Neural cell (in vitro differentiated cells): ENCODE results near the gene STAT2. TPM values are rescaled to one million over a fixed set of nuclear protein-coding genes. Genes with fewer than 3 reads are reported as not detected.

Experiments used
- H2AFZ ChIP-seq: fragments of 200-600, 300-800 bp; sonication (generic), shearing (Covaris generic); 2 replicates; pipeline ENCODE4 v1.6.0; 2014; ENCODE audit warnings: low read depth, mild to moderate bottlenecking, antibody characterized with exemption, low read length, moderate library complexity
- H3F3A ChIP-seq: fragments of 200-600 bp; shearing (Covaris generic); 2 replicates; pipeline ENCODE4 v1.6.1; 2016; ENCODE audit warnings: mild to moderate bottlenecking, moderate library complexity, mixed read lengths, antibody characterized with exemption, low read length; ENCODE audit not compliant: insufficient read depth, poor library complexity, severe bottlenecking
- H3K27ac ChIP-seq: fragments of 200-600, 300-800 bp; sonication (generic), shearing (Covaris generic); 2 replicates; pipeline ENCODE4 v1.5.1; 2014; ENCODE audit warnings: mild to moderate bottlenecking, low read length, moderate library complexity
- H3K27me3 ChIP-seq: fragments of 300-800, 200-600 bp; sonication (generic), shearing (Covaris generic); 2 replicates; pipeline ENCODE4 v1.6.0; 2014; ENCODE audit warnings: mild to moderate bottlenecking, low read depth, low read length, moderate library complexity; ENCODE audit not compliant: insufficient read depth
- H3K36me3 ChIP-seq: fragments of 300-800, 200-600 bp; sonication (generic), shearing (Covaris generic); 2 replicates; pipeline ENCODE4 v1.5.1; 2014; ENCODE audit warnings: mild to moderate bottlenecking, antibody characterized with exemption, low read length, moderate library complexity; ENCODE audit not compliant: insufficient read depth
- H3K4me2 ChIP-seq: fragments of 300-800, 200-600 bp; sonication (generic), shearing (Covaris generic); 2 replicates; pipeline ENCODE4 v1.6.0; 2014; ENCODE audit warnings: mild to moderate bottlenecking, low read length
- H3K4me3 ChIP-seq: fragments of 300-800, 200-600 bp; sonication (generic), shearing (Covaris generic); 2 replicates; pipeline ENCODE4 v1.5.1; 2014; ENCODE audit warnings: mild to moderate bottlenecking, low read length, moderate library complexity
- H3K79me2 ChIP-seq: fragments of 200-600 bp; shearing (Covaris generic); replicated peaks from 2 replicates; pipeline ENCODE4 v1.6.0; 2014; ENCODE audit warnings: mild to moderate bottlenecking, low read length, moderate library complexity; ENCODE audit not compliant: insufficient read depth
- H3K9ac ChIP-seq: fragments of 300-800, 200-600 bp; sonication (generic), shearing (Covaris generic); 2 replicates; pipeline ENCODE4 v1.6.1; 2016; ENCODE audit warnings: mild to moderate bottlenecking, low read length, mixed read lengths
- H3K9me2 ChIP-seq: fragments of 200-600 bp; shearing (Covaris generic); 2 replicates; pipeline ENCODE4 v1.6.1; 2016; ENCODE audit warnings: mild to moderate bottlenecking, low read length, mixed read lengths; ENCODE audit not compliant: insufficient read depth
- H3K9me3 ChIP-seq: fragments of 200-600, 300-800 bp; sonication (generic), shearing (Covaris generic); 2 replicates; pipeline ENCODE4 v1.6.1; 2016; ENCODE audit warnings: mild to moderate bottlenecking, mixed run types, low read length, moderate library complexity, mixed read lengths
- H4K20me1 ChIP-seq: fragments of 200-600 bp; shearing (Covaris generic); 2 replicates; pipeline ENCODE4 v1.6.1; 2016; ENCODE audit warnings: mild to moderate bottlenecking, mixed run types; ENCODE audit not compliant: insufficient read depth
- EP300 ChIP-seq: fragments of 450-650 bp; conservative IDR thresholded peaks from 2 replicates; pipeline ENCODE4 v1.6.1; 2014; ENCODE audit warnings: antibody characterized with exemption, mild to moderate bottlenecking, moderate library complexity; ENCODE audit not compliant: poor library complexity, severe bottlenecking
- EZH2 ChIP-seq: fragments of 200-600, 300-800 bp; shearing (Covaris generic), sonication (generic); IDR thresholded peaks from 2 replicates; pipeline ENCODE4 v1.6.1; 2014; ENCODE audit warnings: antibody characterized with exemption, low read length, borderline replicate concordance, mild to moderate bottlenecking; ENCODE audit not compliant: insufficient read depth, poor library complexity, severe bottlenecking
- MXI1 ChIP-seq: fragments of 450-650 bp; conservative IDR thresholded peaks from 2 replicates; pipeline ENCODE4 v1.6.1; 2014; ENCODE audit warnings: antibody characterized with exemption, mild to moderate bottlenecking; ENCODE audit not compliant: poor library complexity, severe bottlenecking
- POLR2AphosphoS5 ChIP-seq: IDR thresholded peaks from 2 replicates; pipeline ENCODE4 v1.6.1; 2012
- RAD21 ChIP-seq: fragments of 450-650 bp; conservative IDR thresholded peaks from 2 replicates; pipeline ENCODE4 v1.6.1; 2014; ENCODE audit warnings: antibody characterized with exemption, mild to moderate bottlenecking, moderate library complexity
- SMC3 ChIP-seq: fragments of 450-650 bp; conservative IDR thresholded peaks from 2 replicates; pipeline ENCODE4 v1.6.1; 2014; ENCODE audit warnings: antibody characterized with exemption, mild to moderate bottlenecking, moderate library complexity; ENCODE audit not compliant: poor library complexity
- TAF1 ChIP-seq: IDR thresholded peaks from 2 replicates; pipeline ENCODE4 v1.6.1; 2012; ENCODE audit warnings: low read depth
- polyA plus RNA-seq: library from polyadenylated mRNA; depleted of rRNA; stranded (reverse); fragments of >200 nt; gene quantifications from 2 replicates; pipeline ENCODE4 v1.2.3, GENCODE V29; 2014
- TF ChIP-seq, protein P1 (sequence below): fragments of 450-650 bp; IDR thresholded peaks from 2 replicates; pipeline ENCODE4 v1.5.1; 2014; ENCODE audit warnings: antibody characterized with exemption, mild to moderate bottlenecking, moderate library complexity; ENCODE audit not compliant: poor library complexity, severe bottlenecking
- TF ChIP-seq, protein P2 (sequence below): IDR thresholded peaks from 2 replicates; pipeline ENCODE4 v1.6.1; 2012; ENCODE audit warnings: borderline replicate concordance

STAT2 gene
- polyA plus RNA-seq, 1 donor from 2014 or later, result 88.2 TPM

DNA sequence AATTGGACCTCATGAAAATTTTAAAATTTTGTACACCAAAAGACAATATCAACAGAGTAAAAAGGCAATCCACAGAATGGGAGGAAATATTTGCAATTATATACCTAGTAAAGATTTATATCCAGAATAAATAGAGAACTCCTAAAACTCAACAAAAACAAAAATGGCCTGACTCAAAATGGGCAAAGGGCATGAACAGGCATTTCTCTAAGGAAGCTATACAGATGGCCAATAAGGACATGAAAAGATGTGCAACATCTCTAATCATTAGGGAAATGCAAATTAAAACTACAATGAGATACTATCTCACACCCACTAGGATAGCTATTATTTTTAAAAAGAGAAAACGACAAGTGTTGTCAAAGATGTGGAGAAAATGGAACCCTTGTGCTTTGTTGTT lies 13.6 kb upstream of the STAT2 start:
- H3K27ac ChIP-seq, result no peak overlapping the region
- H3K4me2 ChIP-seq, result no peak overlapping the region
- no peaks in the 10 kb centered on the region for H3F3A ChIP-seq
- H3K9me3 ChIP-seq, result peaks cover 3% of the 10 kb centered on the region
- no peaks in the 10 kb centered on the region for H3K36me3 ChIP-seq
- H3K9me2 ChIP-seq, result no peaks in the 10 kb centered on the region
- no peak overlapping the region for H3K9ac ChIP-seq
- H4K20me1 ChIP-seq, result no peaks in the 10 kb centered on the region
- H3K27me3 ChIP-seq, result no peaks in the 10 kb centered on the region
- H2AFZ ChIP-seq, result no peak overlapping the region
- no peaks in the 10 kb centered on the region for H3K79me2 ChIP-seq
- no peak for TF ChIP-seq RAD21
- H3K4me3 ChIP-seq, result no peak overlapping the region

- no peaks in the 10 kb centered on the region for H3F3A ChIP-seq
- no peak overlapping the region for H3K27ac ChIP-seq
- H2AFZ ChIP-seq, result no peak overlapping the region
These were observed 7.0 kb upstream of the STAT2 start for GRCh38 chr12:56366948-56367347.

More at GRCh38 chr12:56366948-56367347, 7.0 kb upstream of the STAT2 start:
- Histone ChIP-seq H3K9me2 (no peaks in the 10 kb centered on the region), H3K9ac (no peak overlapping the region), H3K4me3 (no peak overlapping the region), H3K9me3 (no peaks in the 10 kb centered on the region), H4K20me1 (no peaks in the 10 kb centered on the region), H3K4me2 (no peak overlapping the region), H3K27me3 (no peaks in the 10 kb centered on the region), H3K79me2 (no peaks in the 10 kb centered on the region), H3K36me3 (no peaks in the 10 kb centered on the region)
- TF ChIP-seq, protein P1, sequence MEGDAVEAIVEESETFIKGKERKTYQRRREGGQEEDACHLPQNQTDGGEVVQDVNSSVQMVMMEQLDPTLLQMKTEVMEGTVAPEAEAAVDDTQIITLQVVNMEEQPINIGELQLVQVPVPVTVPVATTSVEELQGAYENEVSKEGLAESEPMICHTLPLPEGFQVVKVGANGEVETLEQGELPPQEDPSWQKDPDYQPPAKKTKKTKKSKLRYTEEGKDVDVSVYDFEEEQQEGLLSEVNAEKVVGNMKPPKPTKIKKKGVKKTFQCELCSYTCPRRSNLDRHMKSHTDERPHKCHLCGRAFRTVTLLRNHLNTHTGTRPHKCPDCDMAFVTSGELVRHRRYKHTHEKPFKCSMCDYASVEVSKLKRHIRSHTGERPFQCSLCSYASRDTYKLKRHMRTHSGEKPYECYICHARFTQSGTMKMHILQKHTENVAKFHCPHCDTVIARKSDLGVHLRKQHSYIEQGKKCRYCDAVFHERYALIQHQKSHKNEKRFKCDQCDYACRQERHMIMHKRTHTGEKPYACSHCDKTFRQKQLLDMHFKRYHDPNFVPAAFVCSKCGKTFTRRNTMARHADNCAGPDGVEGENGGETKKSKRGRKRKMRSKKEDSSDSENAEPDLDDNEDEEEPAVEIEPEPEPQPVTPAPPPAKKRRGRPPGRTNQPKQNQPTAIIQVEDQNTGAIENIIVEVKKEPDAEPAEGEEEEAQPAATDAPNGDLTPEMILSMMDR, result no peak
- TF ChIP-seq EZH2, result no peak
- no peak for TF ChIP-seq MXI1
- TF ChIP-seq EP300, result no peak
- TF ChIP-seq, protein P2, sequence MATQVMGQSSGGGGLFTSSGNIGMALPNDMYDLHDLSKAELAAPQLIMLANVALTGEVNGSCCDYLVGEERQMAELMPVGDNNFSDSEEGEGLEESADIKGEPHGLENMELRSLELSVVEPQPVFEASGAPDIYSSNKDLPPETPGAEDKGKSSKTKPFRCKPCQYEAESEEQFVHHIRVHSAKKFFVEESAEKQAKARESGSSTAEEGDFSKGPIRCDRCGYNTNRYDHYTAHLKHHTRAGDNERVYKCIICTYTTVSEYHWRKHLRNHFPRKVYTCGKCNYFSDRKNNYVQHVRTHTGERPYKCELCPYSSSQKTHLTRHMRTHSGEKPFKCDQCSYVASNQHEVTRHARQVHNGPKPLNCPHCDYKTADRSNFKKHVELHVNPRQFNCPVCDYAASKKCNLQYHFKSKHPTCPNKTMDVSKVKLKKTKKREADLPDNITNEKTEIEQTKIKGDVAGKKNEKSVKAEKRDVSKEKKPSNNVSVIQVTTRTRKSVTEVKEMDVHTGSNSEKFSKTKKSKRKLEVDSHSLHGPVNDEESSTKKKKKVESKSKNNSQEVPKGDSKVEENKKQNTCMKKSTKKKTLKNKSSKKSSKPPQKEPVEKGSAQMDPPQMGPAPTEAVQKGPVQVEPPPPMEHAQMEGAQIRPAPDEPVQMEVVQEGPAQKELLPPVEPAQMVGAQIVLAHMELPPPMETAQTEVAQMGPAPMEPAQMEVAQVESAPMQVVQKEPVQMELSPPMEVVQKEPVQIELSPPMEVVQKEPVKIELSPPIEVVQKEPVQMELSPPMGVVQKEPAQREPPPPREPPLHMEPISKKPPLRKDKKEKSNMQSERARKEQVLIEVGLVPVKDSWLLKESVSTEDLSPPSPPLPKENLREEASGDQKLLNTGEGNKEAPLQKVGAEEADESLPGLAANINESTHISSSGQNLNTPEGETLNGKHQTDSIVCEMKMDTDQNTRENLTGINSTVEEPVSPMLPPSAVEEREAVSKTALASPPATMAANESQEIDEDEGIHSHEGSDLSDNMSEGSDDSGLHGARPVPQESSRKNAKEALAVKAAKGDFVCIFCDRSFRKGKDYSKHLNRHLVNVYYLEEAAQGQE, result no peak
- no peak for TF ChIP-seq SMC3
- no peak for TF ChIP-seq RAD21
- no peak for TF ChIP-seq POLR2AphosphoS5
- TF ChIP-seq TAF1, result no peak
